HepG2 (cell line): ENCODE measurements around the gene SHROOM2. TPM values are rescaled to one million over a fixed set of nuclear protein-coding genes. Genes with fewer than 3 reads are reported as not detected.

ENCODE experiments used
- ATAC-seq: fragments of 200-7000 bp; cut with Tn5 transposase; 3 replicates; pipeline ENCODE4 v1.9.1; 2020; ENCODE audit warnings: mild to moderate bottlenecking, moderate library complexity
- BruUV-seq: library from RNA; stranded (reverse); fragments of 400-500 nt; replicated peaks from 2 replicates; lab custom pipeline; 2021; lab: Mats Ljungman, UMichigan
- CTCF ChIA-PET: fragments of 300-600 bp; formaldehyde crosslinking; extraction: SDS; loops from one replicate; lab custom pipeline; 2021; ENCODE audit warnings: low total read pairs, inconsistent platforms, low intra/inter-chr PET ratio; lab: Yijun Ruan, JAX
- POLR2A ChIA-PET: fragments of 350-600 bp; sonication (Branson Sonifier 250); formaldehyde crosslinking; loops from one replicate; lab custom pipeline; 2020; ENCODE audit warnings: antibody characterized with exemption, inconsistent platforms; lab: Yijun Ruan, JAX
- DNase-seq: peaks from one replicate; pipeline ENCODE4 v3.0.0-alpha.2; 2015; ENCODE audit warnings: low spot score
- FAIRE-seq: peaks from 3 replicates; lab custom pipeline; 2011; peaks lifted over from hg19 to GRCh38; lab: Jason Lieb, UNC
- H2AFZ ChIP-seq: one replicate; pipeline ENCODE4 v1.6.1; 2011; ENCODE audit warnings: low read length, inconsistent platforms
- H3K27ac ChIP-seq: fragments of 300-600 bp; 3 replicates; pipeline ENCODE4 v1.8.0; 2011; ENCODE audit warnings: mixed run types, mild to moderate bottlenecking, mixed read lengths, low read length, inconsistent platforms; ENCODE audit not compliant: insufficient read depth; ENCODE audit errors: extremely low read length
- H3K27me3 ChIP-seq, 2 experiments: fragments of 200-600 bp in 1 of 2; 2 replicates in 1 of 2; 3 replicates in 1 of 2; pipeline versions ENCODE4 v1.6.0 to v1.8.0; 2011; ENCODE audit warnings: low read length in 2 of 2, mild to moderate bottlenecking in 2 of 2, moderate library complexity in 2 of 2, inconsistent platforms in 1 of 2; ENCODE audit not compliant: insufficient read depth in 2 of 2, control insufficient read depth in 1 of 2
- H3K36me3 ChIP-seq, 2 experiments: fragments of 200-600 bp in 1 of 2; replicated peaks in 1 of 2; 2 replicates in 1 of 2; 3 replicates in 1 of 2; pipeline versions ENCODE4 v1.5.1 to v1.8.0; 2011; ENCODE audit warnings: low read length in 2 of 2, inconsistent platforms in 1 of 2; ENCODE audit not compliant: insufficient read depth in 2 of 2, control insufficient read depth in 1 of 2
- H3K4me1 ChIP-seq: 2 replicates; pipeline ENCODE4 v1.5.1; 2012; ENCODE audit warnings: low read length, inconsistent platforms; ENCODE audit not compliant: insufficient read depth
- H3K4me2 ChIP-seq: 2 replicates; pipeline ENCODE4 v1.6.0; 2011; ENCODE audit warnings: low read depth, low read length, inconsistent platforms
- H3K4me3 ChIP-seq, 3 experiments: fragments of 200-600 bp in 1 of 3; sonication (generic), shearing (Covaris generic) in 1 of 3; replicated peaks in 1 of 3; 2 replicates each; pipeline ENCODE4 v1.5.1; 2011 to 2016; ENCODE audit warnings: low read length in 3 of 3, inconsistent platforms in 2 of 3, low read depth in 2 of 3, mild to moderate bottlenecking in 2 of 3, control low read depth in 1 of 3, mixed read lengths in 1 of 3; ENCODE audit not compliant: insufficient read depth in 1 of 3
- H3K79me2 ChIP-seq: one replicate; pipeline ENCODE4 v1.6.1; 2011; ENCODE audit warnings: low read length, inconsistent platforms; ENCODE audit not compliant: insufficient read depth
- H3K9ac ChIP-seq: 2 replicates; pipeline ENCODE4 v1.6.0; 2011; ENCODE audit warnings: mild to moderate bottlenecking, low read depth, low read length, inconsistent platforms; ENCODE audit not compliant: insufficient read depth
- H3K9me3 ChIP-seq: 2 replicates; pipeline ENCODE4 v1.5.1; 2012; ENCODE audit warnings: mild to moderate bottlenecking, low read length
- H4K20me1 ChIP-seq: 2 replicates; pipeline ENCODE4 v1.6.0; 2011; ENCODE audit warnings: inconsistent platforms, mild to moderate bottlenecking, low read length, moderate library complexity; ENCODE audit not compliant: insufficient read depth
- HMGA1 ChIP-seq: sonication (generic); formaldehyde crosslinking; conservative IDR thresholded peaks from 2 replicates; pipeline ENCODE4 v1.4.0; 2020; ENCODE audit warnings: missing genetic modification reagents
- HNRNPLL ChIP-seq: fragments of 200-400 bp; formaldehyde crosslinking; IDR thresholded peaks from 2 replicates; pipeline ENCODE4 v1.6.1; 2017; ENCODE audit warnings: mild to moderate bottlenecking, low read depth, low read length; ENCODE audit not compliant: poor library complexity, severe bottlenecking
- ZBTB21 ChIP-seq: sonication (generic); formaldehyde crosslinking; IDR thresholded peaks from 2 replicates; pipeline ENCODE4 v1.4.0; 2020; ENCODE audit warnings: missing genetic modification reagents
- ZNF138 ChIP-seq: sonication (generic); formaldehyde crosslinking; IDR thresholded peaks from 2 replicates; pipeline ENCODE4 v1.5.0; 2020; ENCODE audit warnings: mild to moderate bottlenecking, low read depth, missing genetic modification reagents
- ZNF260 ChIP-seq: sonication (generic); formaldehyde crosslinking; IDR thresholded peaks from 2 replicates; pipeline ENCODE4 v1.4.0; 2020; ENCODE audit warnings: missing genetic modification reagents, low read depth, mild to moderate bottlenecking, borderline replicate concordance
- WGBS: methylation state at CpG from one replicate; pipeline ENCODE4 v1.1.6; 2017; ENCODE audit warnings: low lambda C conversion rate; 5-methylcytosine and 5-hydroxymethylcytosine counted together
- in situ Hi-C: cut with HindIII; loops from 2 replicates; pipeline ENCODE4 v1.10.0; 2017; ENCODE audit warnings: low pct_unique_long_range_greater_than_20kb; ENCODE audit not compliant: extremely low pct_ligation_motif_present
- intact Hi-C: fragments of 100-400 bp; cut with micrococcal nuclease; formaldehyde crosslinking; loops from one replicate; pipeline ENCODE4 v1.10.0; 2022; ENCODE audit not compliant: unreplicated experiment
- polyA plus RNA-seq, 8 experiments: library from polyadenylated mRNA; depleted of rRNA in 3 of 8; stranded (reverse) in 7 of 8; unstranded in 1 of 8; fragments of >200 nt; fragmentation: Illumina TruSeq in 4 of 8; extraction: Trizol in 4 of 8; gene quantifications; 2 replicates each; pipeline versions ENCODE4 v1.2.1 to v1.2.3, GENCODE V29; 2011 to 2016; ENCODE audit warnings: low read depth in 4 of 8, missing spikeins in 1 of 8, mixed read lengths in 1 of 8; ENCODE audit not compliant: insufficient read depth in 1 of 8
- total RNA-seq, 5 experiments: library from RNA; depleted of rRNA; stranded (reverse); fragments of >200 nt; fragmentation: Illumina TruSeq; extraction: Trizol; gene quantifications; 2 replicates each; pipeline ENCODE4 v1.2.3, GENCODE V29; 2016; ENCODE audit warnings: low read depth in 1 of 5
- TF ChIP-seq, protein P1 (sequence below): sonication (generic); formaldehyde crosslinking; IDR thresholded peaks from 2 replicates; pipeline ENCODE4 v1.8.0; 2022; ENCODE audit warnings: missing genetic modification reagents, mild to moderate bottlenecking, moderate library complexity, borderline replicate concordance
- TF ChIP-seq, protein P2 (sequence below): sonication (generic); formaldehyde crosslinking; IDR thresholded peaks from 2 replicates; pipeline ENCODE4 v1.4.0; 2020; ENCODE audit warnings: mild to moderate bottlenecking, missing genetic modification reagents

The SHROOM2 gene
- total and polyA plus RNA-seq, 2 of the 13 experiments (the other 11 are each of a cell fraction or from before 2014, with no cell fraction given) = 0.92 to 1.4 TPM

DNA sequence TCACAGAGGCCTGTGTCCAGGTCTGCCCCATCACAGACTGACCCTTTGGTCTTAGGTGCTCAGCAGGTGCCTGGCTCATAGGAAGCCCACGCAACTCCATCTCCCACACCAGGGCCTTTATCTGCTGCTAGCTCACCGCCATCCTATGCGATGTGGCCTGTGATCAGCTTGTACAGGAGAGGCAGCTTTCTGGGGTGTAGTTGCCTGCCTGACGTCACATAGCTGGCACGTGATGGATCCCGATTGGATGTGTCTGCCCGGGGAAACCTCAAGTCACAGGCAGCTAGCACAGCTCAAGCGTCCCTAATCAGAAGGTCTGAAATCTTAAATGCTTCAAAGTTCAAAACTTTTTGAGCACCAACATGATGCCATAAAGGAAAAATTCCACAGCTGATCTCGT is 139.8 kb downstream of the SHROOM2 start:
- no peak for FAIRE-seq
- H3K9ac ChIP-seq = no peak overlapping the region
- POLR2A ChIA-PET = no interaction called here
- H4K20me1 ChIP-seq = no peaks in the 10 kb centered on the region
- no peak overlapping the region for H3K4me3 ChIP-seq
- H3K4me1 ChIP-seq = peaks cover 20% of the 10 kb centered on the region
- no peak overlapping the region for H2AFZ ChIP-seq
- H3K79me2 ChIP-seq = no peaks in the 10 kb centered on the region
- no peak for ATAC-seq
- no TSS peak for BruUV-seq
- no peak for DNase-seq
- H3K4me2 ChIP-seq = no peak overlapping the region
- no peaks in the 10 kb centered on the region for H3K27me3 ChIP-seq
- no CpG with 5 or more reads among the region's 9 CpGs for WGBS
- H3K27ac ChIP-seq = no peak overlapping the region
- intact Hi-C loops (no loop called here), in situ Hi-C loops (no loop called here)
- CTCF ChIA-PET = no interaction called here
- no peaks in the 10 kb centered on the region for H3K36me3 ChIP-seq
- TF ChIP-seq, protein P1, sequence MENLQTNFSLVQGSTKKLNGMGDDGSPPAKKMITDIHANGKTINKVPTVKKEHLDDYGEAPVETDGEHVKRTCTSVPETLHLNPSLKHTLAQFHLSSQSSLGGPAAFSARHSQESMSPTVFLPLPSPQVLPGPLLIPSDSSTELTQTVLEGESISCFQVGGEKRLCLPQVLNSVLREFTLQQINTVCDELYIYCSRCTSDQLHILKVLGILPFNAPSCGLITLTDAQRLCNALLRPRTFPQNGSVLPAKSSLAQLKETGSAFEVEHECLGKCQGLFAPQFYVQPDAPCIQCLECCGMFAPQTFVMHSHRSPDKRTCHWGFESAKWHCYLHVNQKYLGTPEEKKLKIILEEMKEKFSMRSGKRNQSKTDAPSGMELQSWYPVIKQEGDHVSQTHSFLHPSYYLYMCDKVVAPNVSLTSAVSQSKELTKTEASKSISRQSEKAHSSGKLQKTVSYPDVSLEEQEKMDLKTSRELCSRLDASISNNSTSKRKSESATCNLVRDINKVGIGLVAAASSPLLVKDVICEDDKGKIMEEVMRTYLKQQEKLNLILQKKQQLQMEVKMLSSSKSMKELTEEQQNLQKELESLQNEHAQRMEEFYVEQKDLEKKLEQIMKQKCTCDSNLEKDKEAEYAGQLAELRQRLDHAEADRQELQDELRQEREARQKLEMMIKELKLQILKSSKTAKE = no peak
- TF ChIP-seq HMGA1 = no peak
- TF ChIP-seq, protein P2, sequence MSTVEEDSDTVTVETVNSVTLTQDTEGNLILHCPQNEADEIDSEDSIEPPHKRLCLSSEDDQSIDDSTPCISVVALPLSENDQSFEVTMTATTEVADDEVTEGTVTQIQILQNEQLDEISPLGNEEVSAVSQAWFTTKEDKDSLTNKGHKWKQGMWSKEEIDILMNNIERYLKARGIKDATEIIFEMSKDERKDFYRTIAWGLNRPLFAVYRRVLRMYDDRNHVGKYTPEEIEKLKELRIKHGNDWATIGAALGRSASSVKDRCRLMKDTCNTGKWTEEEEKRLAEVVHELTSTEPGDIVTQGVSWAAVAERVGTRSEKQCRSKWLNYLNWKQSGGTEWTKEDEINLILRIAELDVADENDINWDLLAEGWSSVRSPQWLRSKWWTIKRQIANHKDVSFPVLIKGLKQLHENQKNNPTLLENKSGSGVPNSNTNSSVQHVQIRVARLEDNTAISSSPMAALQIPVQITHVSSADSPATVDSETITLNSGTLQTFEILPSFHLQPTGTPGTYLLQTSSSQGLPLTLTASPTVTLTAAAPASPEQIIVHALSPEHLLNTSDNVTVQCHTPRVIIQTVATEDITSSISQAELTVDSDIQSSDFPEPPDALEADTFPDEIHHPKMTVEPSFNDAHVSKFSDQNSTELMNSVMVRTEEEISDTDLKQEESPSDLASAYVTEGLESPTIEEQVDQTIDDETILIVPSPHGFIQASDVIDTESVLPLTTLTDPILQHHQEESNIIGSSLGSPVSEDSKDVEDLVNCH (CRISPR knock-in tag) = no peak
- no peak for TF ChIP-seq ZNF138 (CRISPR knock-in tag)
- TF ChIP-seq ZNF260 (CRISPR knock-in tag) = no peak
- TF ChIP-seq HNRNPLL = no peak
- no peak for TF ChIP-seq ZBTB21 (CRISPR knock-in tag)
- H3K9me3 ChIP-seq = no peaks in the 10 kb centered on the region
